ENCODE data around the gene COL13A1. TPM values are rescaled to one million over a fixed set of nuclear protein-coding genes. Genes with fewer than 3 reads are reported as not detected.

COL13A1 gene
- total and polyA plus RNA-seq, 2 experiments from 2014 or later = 5.2 to 8.6 TPM

DNA sequence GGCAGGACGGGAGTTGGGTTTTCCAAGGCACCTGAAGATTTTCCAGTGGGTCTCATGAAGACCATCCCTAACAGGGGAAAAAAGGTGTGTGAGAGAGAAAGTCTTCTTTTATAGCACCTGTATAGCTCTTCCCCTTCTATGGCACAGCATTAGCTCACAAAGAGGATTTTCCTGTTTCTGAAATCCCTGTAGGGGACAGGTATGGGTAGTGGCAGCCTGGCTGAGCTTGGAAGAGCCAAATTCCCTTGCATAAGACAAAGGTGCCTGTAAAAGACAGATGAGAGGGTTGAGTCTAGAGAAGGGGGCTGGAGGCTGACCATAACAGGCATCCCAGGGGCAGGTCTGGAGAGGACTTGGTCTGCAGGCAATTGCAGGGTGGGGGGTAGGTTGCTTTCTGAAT, 63.7 kb downstream of the COL13A1 start:
- Mint-ChIP-seq H3K27ac (no peak overlapping the region), H3K4me1 (peaks cover 72% of the 10 kb centered on the region), H3K9me3 (no peaks in the 10 kb centered on the region), H3K36me3 (ENCODE audit: low read depth) (no peaks in the 10 kb centered on the region), H3K27me3 (ENCODE audit: insufficient read depth, low read depth, poor library complexity) (peaks cover 29% of the 10 kb centered on the region), H3K4me3 (peak overlapping the region; percentile 29; the same call in 1 of the 3 replicates)
- DNase-seq (ENCODE audit: low spot score) (no peak), ATAC-seq (no peak)
- Histone ChIP-seq H2AFZ (no peak overlapping the region), H3K27ac (ENCODE audit: low read depth) (no peak overlapping the region), H3K4me2 (no peak overlapping the region), H3K4me1 (ENCODE audit: insufficient read depth) (peaks cover 57% of the 10 kb centered on the region), H4K20me1 (replicated peaks; ENCODE audit: insufficient read depth) (no peaks in the 10 kb centered on the region), H3K36me3 (ENCODE audit: insufficient read depth) (no peaks in the 10 kb centered on the region), H3K79me2 (replicated peaks; ENCODE audit: insufficient read depth) (no peaks in the 10 kb centered on the region), H3F3A (replicated peaks; ENCODE audit: low read depth) (0 out of 2 replicates have a peak, but pooled peaks cover 5% of the 10 kb centered on the region), H3K4me3 (no peak overlapping the region), H3K27me3 (ENCODE audit: insufficient read depth) (no peaks in the 10 kb centered on the region), H3K9me2 (ENCODE audit: insufficient read depth) (no peaks in the 10 kb centered on the region)
- TF ChIP-seq, protein P1, sequence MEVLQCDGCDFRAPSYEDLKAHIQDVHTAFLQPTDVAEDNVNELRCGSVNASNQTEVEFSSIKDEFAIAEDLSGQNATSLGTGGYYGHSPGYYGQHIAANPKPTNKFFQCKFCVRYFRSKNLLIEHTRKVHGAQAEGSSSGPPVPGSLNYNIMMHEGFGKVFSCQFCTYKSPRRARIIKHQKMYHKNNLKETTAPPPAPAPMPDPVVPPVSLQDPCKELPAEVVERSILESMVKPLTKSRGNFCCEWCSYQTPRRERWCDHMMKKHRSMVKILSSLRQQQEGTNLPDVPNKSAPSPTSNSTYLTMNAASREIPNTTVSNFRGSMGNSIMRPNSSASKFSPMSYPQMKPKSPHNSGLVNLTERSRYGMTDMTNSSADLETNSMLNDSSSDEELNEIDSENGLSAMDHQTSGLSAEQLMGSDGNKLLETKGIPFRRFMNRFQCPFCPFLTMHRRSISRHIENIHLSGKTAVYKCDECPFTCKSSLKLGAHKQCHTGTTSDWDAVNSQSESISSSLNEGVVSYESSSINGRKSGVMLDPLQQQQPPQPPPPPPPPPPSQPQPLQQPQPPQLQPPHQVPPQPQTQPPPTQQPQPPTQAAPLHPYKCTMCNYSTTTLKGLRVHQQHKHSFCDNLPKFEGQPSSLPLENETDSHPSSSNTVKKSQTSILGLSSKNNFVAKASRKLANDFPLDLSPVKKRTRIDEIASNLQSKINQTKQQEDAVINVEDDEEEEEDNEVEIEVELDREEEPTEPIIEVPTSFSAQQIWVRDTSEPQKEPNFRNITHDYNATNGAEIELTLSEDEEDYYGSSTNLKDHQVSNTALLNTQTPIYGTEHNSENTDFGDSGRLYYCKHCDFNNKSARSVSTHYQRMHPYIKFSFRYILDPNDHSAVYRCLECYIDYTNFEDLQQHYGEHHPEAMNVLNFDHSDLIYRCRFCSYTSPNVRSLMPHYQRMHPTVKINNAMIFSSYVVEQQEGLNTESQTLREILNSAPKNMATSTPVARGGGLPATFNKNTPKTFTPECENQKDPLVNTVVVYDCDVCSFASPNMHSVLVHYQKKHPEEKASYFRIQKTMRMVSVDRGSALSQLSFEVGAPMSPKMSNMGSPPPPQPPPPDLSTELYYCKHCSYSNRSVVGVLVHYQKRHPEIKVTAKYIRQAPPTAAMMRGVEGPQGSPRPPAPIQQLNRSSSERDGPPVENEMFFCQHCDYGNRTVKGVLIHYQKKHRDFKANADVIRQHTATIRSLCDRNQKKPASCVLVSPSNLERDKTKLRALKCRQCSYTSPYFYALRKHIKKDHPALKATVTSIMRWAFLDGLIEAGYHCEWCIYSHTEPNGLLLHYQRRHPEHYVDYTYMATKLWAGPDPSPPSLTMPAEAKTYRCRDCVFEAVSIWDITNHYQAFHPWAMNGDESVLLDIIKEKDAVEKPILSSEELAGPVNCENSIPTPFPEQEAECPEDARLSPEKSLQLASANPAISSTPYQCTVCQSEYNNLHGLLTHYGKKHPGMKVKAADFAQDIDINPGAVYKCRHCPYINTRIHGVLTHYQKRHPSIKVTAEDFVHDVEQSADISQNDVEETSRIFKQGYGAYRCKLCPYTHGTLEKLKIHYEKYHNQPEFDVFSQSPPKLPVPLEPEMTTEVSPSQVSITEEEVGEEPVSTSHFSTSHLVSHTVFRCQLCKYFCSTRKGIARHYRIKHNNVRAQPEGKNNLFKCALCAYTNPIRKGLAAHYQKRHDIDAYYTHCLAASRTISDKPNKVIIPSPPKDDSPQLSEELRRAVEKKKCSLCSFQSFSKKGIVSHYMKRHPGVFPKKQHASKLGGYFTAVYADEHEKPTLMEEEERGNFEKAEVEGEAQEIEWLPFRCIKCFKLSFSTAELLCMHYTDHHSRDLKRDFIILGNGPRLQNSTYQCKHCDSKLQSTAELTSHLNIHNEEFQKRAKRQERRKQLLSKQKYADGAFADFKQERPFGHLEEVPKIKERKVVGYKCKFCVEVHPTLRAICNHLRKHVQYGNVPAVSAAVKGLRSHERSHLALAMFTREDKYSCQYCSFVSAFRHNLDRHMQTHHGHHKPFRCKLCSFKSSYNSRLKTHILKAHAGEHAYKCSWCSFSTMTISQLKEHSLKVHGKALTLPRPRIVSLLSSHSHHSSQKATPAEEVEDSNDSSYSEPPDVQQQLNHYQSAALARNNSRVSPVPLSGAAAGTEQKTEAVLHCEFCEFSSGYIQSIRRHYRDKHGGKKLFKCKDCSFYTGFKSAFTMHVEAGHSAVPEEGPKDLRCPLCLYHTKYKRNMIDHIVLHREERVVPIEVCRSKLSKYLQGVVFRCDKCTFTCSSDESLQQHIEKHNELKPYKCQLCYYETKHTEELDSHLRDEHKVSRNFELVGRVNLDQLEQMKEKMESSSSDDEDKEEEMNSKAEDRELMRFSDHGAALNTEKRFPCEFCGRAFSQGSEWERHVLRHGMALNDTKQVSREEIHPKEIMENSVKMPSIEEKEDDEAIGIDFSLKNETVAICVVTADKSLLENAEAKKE (CRISPR knock-in tag; IDR thresholded peaks at IDR 0.05) = no peak
- no peak for TF ChIP-seq EZH2 (IDR thresholded peaks at IDR 0.05; ENCODE audit: low read depth, unreplicated experiment)
- TF ChIP-seq, protein P2, sequence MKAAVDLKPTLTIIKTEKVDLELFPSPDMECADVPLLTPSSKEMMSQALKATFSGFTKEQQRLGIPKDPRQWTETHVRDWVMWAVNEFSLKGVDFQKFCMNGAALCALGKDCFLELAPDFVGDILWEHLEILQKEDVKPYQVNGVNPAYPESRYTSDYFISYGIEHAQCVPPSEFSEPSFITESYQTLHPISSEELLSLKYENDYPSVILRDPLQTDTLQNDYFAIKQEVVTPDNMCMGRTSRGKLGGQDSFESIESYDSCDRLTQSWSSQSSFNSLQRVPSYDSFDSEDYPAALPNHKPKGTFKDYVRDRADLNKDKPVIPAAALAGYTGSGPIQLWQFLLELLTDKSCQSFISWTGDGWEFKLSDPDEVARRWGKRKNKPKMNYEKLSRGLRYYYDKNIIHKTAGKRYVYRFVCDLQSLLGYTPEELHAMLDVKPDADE (IDR thresholded peaks at IDR 0.05) = no peak
- TF ChIP-seq CREB1 (CRISPR knock-in tag; IDR thresholded peaks at IDR 0.05; ENCODE audit: low read depth) = no peak
- TF ChIP-seq, protein P3, sequence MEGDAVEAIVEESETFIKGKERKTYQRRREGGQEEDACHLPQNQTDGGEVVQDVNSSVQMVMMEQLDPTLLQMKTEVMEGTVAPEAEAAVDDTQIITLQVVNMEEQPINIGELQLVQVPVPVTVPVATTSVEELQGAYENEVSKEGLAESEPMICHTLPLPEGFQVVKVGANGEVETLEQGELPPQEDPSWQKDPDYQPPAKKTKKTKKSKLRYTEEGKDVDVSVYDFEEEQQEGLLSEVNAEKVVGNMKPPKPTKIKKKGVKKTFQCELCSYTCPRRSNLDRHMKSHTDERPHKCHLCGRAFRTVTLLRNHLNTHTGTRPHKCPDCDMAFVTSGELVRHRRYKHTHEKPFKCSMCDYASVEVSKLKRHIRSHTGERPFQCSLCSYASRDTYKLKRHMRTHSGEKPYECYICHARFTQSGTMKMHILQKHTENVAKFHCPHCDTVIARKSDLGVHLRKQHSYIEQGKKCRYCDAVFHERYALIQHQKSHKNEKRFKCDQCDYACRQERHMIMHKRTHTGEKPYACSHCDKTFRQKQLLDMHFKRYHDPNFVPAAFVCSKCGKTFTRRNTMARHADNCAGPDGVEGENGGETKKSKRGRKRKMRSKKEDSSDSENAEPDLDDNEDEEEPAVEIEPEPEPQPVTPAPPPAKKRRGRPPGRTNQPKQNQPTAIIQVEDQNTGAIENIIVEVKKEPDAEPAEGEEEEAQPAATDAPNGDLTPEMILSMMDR (conservative IDR thresholded peaks at IDR 0.05; ENCODE audit: low read depth in 2 of 2) = no peak
- TF ChIP-seq ZNF331 (CRISPR knock-in tag; IDR thresholded peaks at IDR 0.05; ENCODE audit: low read depth) = no peak
- no peak for TF ChIP-seq ZNF114 (CRISPR knock-in tag; IDR thresholded peaks at IDR 0.05)
- TF ChIP-seq NANOG (IDR thresholded peaks at IDR 0.05; ENCODE audit: borderline replicate concordance) = no peak
- TF ChIP-seq, protein P4, sequence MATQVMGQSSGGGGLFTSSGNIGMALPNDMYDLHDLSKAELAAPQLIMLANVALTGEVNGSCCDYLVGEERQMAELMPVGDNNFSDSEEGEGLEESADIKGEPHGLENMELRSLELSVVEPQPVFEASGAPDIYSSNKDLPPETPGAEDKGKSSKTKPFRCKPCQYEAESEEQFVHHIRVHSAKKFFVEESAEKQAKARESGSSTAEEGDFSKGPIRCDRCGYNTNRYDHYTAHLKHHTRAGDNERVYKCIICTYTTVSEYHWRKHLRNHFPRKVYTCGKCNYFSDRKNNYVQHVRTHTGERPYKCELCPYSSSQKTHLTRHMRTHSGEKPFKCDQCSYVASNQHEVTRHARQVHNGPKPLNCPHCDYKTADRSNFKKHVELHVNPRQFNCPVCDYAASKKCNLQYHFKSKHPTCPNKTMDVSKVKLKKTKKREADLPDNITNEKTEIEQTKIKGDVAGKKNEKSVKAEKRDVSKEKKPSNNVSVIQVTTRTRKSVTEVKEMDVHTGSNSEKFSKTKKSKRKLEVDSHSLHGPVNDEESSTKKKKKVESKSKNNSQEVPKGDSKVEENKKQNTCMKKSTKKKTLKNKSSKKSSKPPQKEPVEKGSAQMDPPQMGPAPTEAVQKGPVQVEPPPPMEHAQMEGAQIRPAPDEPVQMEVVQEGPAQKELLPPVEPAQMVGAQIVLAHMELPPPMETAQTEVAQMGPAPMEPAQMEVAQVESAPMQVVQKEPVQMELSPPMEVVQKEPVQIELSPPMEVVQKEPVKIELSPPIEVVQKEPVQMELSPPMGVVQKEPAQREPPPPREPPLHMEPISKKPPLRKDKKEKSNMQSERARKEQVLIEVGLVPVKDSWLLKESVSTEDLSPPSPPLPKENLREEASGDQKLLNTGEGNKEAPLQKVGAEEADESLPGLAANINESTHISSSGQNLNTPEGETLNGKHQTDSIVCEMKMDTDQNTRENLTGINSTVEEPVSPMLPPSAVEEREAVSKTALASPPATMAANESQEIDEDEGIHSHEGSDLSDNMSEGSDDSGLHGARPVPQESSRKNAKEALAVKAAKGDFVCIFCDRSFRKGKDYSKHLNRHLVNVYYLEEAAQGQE (IDR thresholded peaks at IDR 0.05; ENCODE audit: unreplicated experiment) = no peak
- TF ChIP-seq JUNB (IDR thresholded peaks at IDR 0.05; ENCODE audit: unreplicated experiment) = no peak
- TF ChIP-seq EZH2phosphoT487 (IDR thresholded peaks at IDR 0.05; ENCODE audit: unreplicated experiment) = no peak
- no peak for TF ChIP-seq POLR2AphosphoS5 (IDR thresholded peaks at IDR 0.05; ENCODE audit: low read depth)
- no peak for TF ChIP-seq STAT1 (IDR thresholded peaks at IDR 0.05; ENCODE audit: unreplicated experiment)
